HCT116 (cell line): ENCODE data around the gene BPIFB1. TPM values are rescaled to one million over a fixed set of nuclear protein-coding genes. Genes with fewer than 3 reads are reported as not detected.

ENCODE experiments used
- ATAC-seq: fragments of 200-7000 bp; cut with Tn5 transposase; 2 replicates; pipeline ENCODE4 v1.9.1; 2020; ENCODE audit warnings: mild to moderate bottlenecking, moderate library complexity
- BruUV-seq: library from RNA; stranded (reverse); fragments of 400-500 nt; replicated peaks from 2 replicates; lab custom pipeline; 2021; lab: Mats Ljungman, UMichigan
- CTCF ChIA-PET: fragments of 300-600 bp; sonication (Branson Sonifier 250); formaldehyde crosslinking; loops from one replicate; lab custom pipeline; 2021; ENCODE audit warnings: antibody characterized with exemption; lab: Charles Lee
- POLR2A ChIA-PET: fragments of 300-600, 350-600 bp; sonication (Branson Sonifier 250); formaldehyde crosslinking; loops from one replicate; lab custom pipeline; 2021; ENCODE audit warnings: antibody characterized with exemption; lab: Charles Lee
- RAD21 ChIA-PET, 2 experiments: fragments of 300-600 bp; sonication (Branson Sonifier 250); formaldehyde crosslinking; loops; one replicate each; lab custom pipeline; 2023; ENCODE audit warnings: low total read pairs in 2 of 2; ENCODE audit not compliant: uncharacterized antibody in 2 of 2, unreplicated experiment in 2 of 2, low non-redundant PET in 1 of 2; lab: Charles Lee
- DNase-seq: peaks from one replicate; pipeline ENCODE4 v3.0.0-alpha.2; 2010; ENCODE audit warnings: low read depth, low spot score
- H2AFZ ChIP-seq: fragments of 200-600 bp; shearing (Covaris generic), sonication (generic); 2 replicates; pipeline ENCODE4 v1.6.1; 2017; ENCODE audit warnings: low read depth, mixed run types, mixed read lengths, antibody characterized with exemption, low read length; ENCODE audit not compliant: poor library complexity, severe bottlenecking
- H3K27ac ChIP-seq: 2 replicates; pipeline ENCODE4 v1.5.1; 2012; ENCODE audit warnings: low read depth, low read length
- H3K27me3 ChIP-seq: fragments of 200-600 bp; sonication (generic); 2 replicates; pipeline ENCODE4 v1.6.1; 2016; ENCODE audit warnings: mixed run types, low read length, mixed read lengths; ENCODE audit not compliant: insufficient read depth
- H3K36me3 ChIP-seq, 2 experiments: fragments of 200-500 bp in 1 of 2; fragments of 200-600 bp in 1 of 2; sonication (Bioruptor generic) in 1 of 2; sonication (generic) in 1 of 2; 2 replicates each; pipeline versions ENCODE4 v1.5.1 to v1.6.1; 2014 to 2016; ENCODE audit warnings: low read length in 2 of 2, inconsistent platforms in 1 of 2, mixed read lengths in 1 of 2, mixed run types in 1 of 2; ENCODE audit not compliant: insufficient read depth in 2 of 2, control insufficient read depth in 1 of 2
- H3K4me1 ChIP-seq, 2 experiments: fragments of 200-600 bp in 1 of 2; sonication (generic) in 1 of 2; 2 replicates each; pipeline versions ENCODE4 v1.5.1 to v1.6.1; 2012 to 2017; ENCODE audit warnings: low read length in 2 of 2, inconsistent platforms in 1 of 2, mild to moderate bottlenecking in 1 of 2, mixed read lengths in 1 of 2, mixed run types in 1 of 2, moderate library complexity in 1 of 2; ENCODE audit not compliant: insufficient read depth in 2 of 2, control insufficient read depth in 1 of 2
- H3K4me2 ChIP-seq: fragments of 200-600 bp; sonication (generic); 2 replicates; pipeline ENCODE4 v1.6.1; 2017; ENCODE audit warnings: mixed run types, low read length, mixed read lengths
- H3K4me3 ChIP-seq, 2 experiments: fragments of 200-600 bp in 1 of 2; sonication (generic) in 1 of 2; replicated peaks in 1 of 2; 2 replicates each; pipeline ENCODE4 v1.5.1; 2011 to 2016; ENCODE audit warnings: low read length in 2 of 2, control low read depth in 1 of 2, low read depth in 1 of 2, mild to moderate bottlenecking in 1 of 2, mixed read lengths in 1 of 2, mixed run types in 1 of 2
- H3K79me2 ChIP-seq: fragments of 200-600 bp; sonication (generic); 2 replicates; pipeline ENCODE4 v1.6.1; 2017; ENCODE audit warnings: mild to moderate bottlenecking, mixed run types, low read length, moderate library complexity, mixed read lengths; ENCODE audit not compliant: insufficient read depth
- H3K9ac ChIP-seq: fragments of 200-600 bp; sonication (generic); 2 replicates; pipeline ENCODE4 v1.6.1; 2016; ENCODE audit warnings: low read length, mixed read lengths
- H3K9me2 ChIP-seq: fragments of 200-600 bp; sonication (generic), shearing (Covaris generic); 2 replicates; pipeline ENCODE4 v1.6.1; 2017; ENCODE audit warnings: mixed run types, mild to moderate bottlenecking, moderate library complexity; ENCODE audit not compliant: insufficient read depth
- H3K9me3 ChIP-seq, 2 experiments: fragments of 200-500 bp in 1 of 2; fragments of 200-600 bp in 1 of 2; sonication (Bioruptor generic) in 1 of 2; sonication (generic) in 1 of 2; 2 replicates each; pipeline ENCODE4 v1.6.1; 2014 to 2017; ENCODE audit warnings: low read length in 2 of 2, mixed read lengths in 2 of 2, inconsistent platforms in 1 of 2, low read depth in 1 of 2, mild to moderate bottlenecking in 1 of 2, mixed run types in 1 of 2, moderate library complexity in 1 of 2; ENCODE audit not compliant: control insufficient read depth in 1 of 2, insufficient read depth in 1 of 2
- H4K20me1 ChIP-seq: fragments of 200-600 bp; sonication (generic), shearing (Covaris generic); 2 replicates; pipeline ENCODE4 v1.6.1; 2017; ENCODE audit warnings: mixed run types, mild to moderate bottlenecking, moderate library complexity; ENCODE audit not compliant: insufficient read depth
- CBX3 ChIP-seq: IDR thresholded peaks from 2 replicates; pipeline ENCODE4 v1.6.1; 2012; ENCODE audit warnings: low read depth
- EGR1 ChIP-seq: IDR thresholded peaks from 2 replicates; pipeline ENCODE4 v1.6.1; 2012; ENCODE audit warnings: low read depth
- ELF1 ChIP-seq: IDR thresholded peaks from 2 replicates; pipeline ENCODE4 v1.6.1; 2012; ENCODE audit warnings: low read depth, borderline replicate concordance
- EZH2 ChIP-seq: fragments of 200-600 bp; sonication (generic); IDR thresholded peaks from 2 replicates; pipeline ENCODE4 v1.6.1; 2017; ENCODE audit warnings: antibody characterized with exemption, mixed run types
- EZH2phosphoT487 ChIP-seq: fragments of 200-600 bp; IDR thresholded peaks from 2 replicates; pipeline ENCODE4 v1.6.1; 2018; ENCODE audit warnings: antibody characterized with exemption, borderline replicate concordance
- JUND ChIP-seq: IDR thresholded peaks from 2 replicates; pipeline ENCODE4 v1.6.1; 2012
- POLR2A ChIP-seq: IDR thresholded peaks from 2 replicates; pipeline ENCODE4 v1.7.0; 2011; ENCODE audit warnings: borderline replicate concordance; ENCODE audit not compliant: insufficient read depth, insufficient read length; ENCODE audit errors: extremely low read depth
- POLR2AphosphoS5 ChIP-seq: IDR thresholded peaks from 2 replicates; pipeline ENCODE4 v1.6.1; 2011; ENCODE audit warnings: mild to moderate bottlenecking, low read depth, low read length, moderate library complexity
- RAD21 ChIP-seq: IDR thresholded peaks from 2 replicates; pipeline ENCODE4 v1.6.1; 2012; ENCODE audit warnings: low read depth, mild to moderate bottlenecking
- SP1 ChIP-seq: IDR thresholded peaks from 2 replicates; pipeline ENCODE4 v1.6.1; 2012; ENCODE audit warnings: low read depth
- SRF ChIP-seq: IDR thresholded peaks from 2 replicates; pipeline ENCODE4 v1.6.1; 2012; ENCODE audit warnings: low read depth
- TCF7L2 ChIP-seq: IDR thresholded peaks from 2 replicates; pipeline ENCODE4 v1.7.0; 2011; ENCODE audit warnings: borderline replicate concordance, inconsistent platforms; ENCODE audit not compliant: insufficient read depth, insufficient read length; ENCODE audit errors: extremely low read depth
- YY1 ChIP-seq: IDR thresholded peaks from 2 replicates; pipeline ENCODE4 v1.6.1; 2011; ENCODE audit warnings: low read length, low read depth, moderate library complexity, mild to moderate bottlenecking; ENCODE audit not compliant: insufficient replicate concordance; ENCODE audit errors: extremely low read depth
- ZNF274 ChIP-seq: fragments of 200-500 bp; sonication (Bioruptor generic); IDR thresholded peaks from 2 replicates; pipeline ENCODE4 v1.6.1; 2014; ENCODE audit warnings: mild to moderate bottlenecking, low read depth, low read length, inconsistent platforms
- intact Hi-C: fragments of 100-400 bp; cut with micrococcal nuclease; formaldehyde crosslinking; loops from 2 replicates; pipeline ENCODE4 v1.10.0; 2022
- total RNA-seq: library from RNA; stranded (reverse); gene quantifications from one replicate; pipeline ENCODE4 v1.2.1, GENCODE V29; 2021; ENCODE audit not compliant: unreplicated experiment
- TF ChIP-seq, protein P1 (sequence below): IDR thresholded peaks from 2 replicates; pipeline ENCODE4 v1.6.1; 2012
- TF ChIP-seq, protein P2 (sequence below), 3 experiments: fragments of 200-600 bp in 1 of 3; sonication (generic) in 1 of 3; IDR thresholded peaks in 2 of 3; conservative IDR thresholded peaks in 1 of 3; 2 replicates each; pipeline ENCODE4 v1.5.1; 2012 to 2017; ENCODE audit warnings: low read depth in 2 of 3, low read length in 2 of 3, antibody characterized with exemption in 1 of 3, borderline replicate concordance in 1 of 3, control low read depth in 1 of 3, mild to moderate bottlenecking in 1 of 3, mixed read lengths in 1 of 3, mixed run types in 1 of 3, moderate library complexity in 1 of 3; ENCODE audit not compliant: insufficient read depth in 1 of 3
- TF ChIP-seq, protein P3 (sequence below): IDR thresholded peaks from 2 replicates; pipeline ENCODE4 v1.6.1; 2011; ENCODE audit warnings: mild to moderate bottlenecking, low read length, moderate library complexity; ENCODE audit not compliant: insufficient replicate concordance; ENCODE audit errors: extremely low read depth
- TF ChIP-seq, protein P4 (sequence below): IDR thresholded peaks from 2 replicates; pipeline ENCODE4 v1.6.1; 2012; ENCODE audit warnings: low read depth

BPIFB1 gene
- total RNA-seq, 1 experiment from 2014 or later = 0.17 TPM

DNA sequence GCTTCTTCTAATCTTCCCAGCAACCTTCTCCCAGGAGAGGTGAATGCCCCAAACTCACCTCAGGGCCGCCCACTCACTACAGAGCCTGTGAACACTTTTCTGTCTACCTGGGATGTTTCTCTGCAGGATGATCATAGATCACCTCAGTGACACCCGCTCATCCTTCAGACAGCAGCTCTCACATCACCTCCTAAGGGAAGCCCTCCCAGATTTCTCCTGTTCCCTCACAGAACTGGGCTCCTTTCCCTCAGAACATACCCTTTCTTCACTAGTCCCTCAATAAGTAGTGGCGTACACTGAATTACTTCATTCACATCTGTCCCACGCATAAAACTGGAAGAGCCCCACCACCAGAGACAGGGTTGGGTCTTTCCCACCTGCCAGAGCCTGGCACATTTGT, 60.5 kb downstream of the BPIFB1 start:
- DNase-seq (no peak), ATAC-seq (no peak)
- H3K79me2 ChIP-seq = no peaks in the 10 kb centered on the region
- no peaks in the 10 kb centered on the region for H3K9me3 ChIP-seq
- ChIA-PET CTCF (no interaction called here), RAD21 (no interaction called here), POLR2A (no interaction called here)
- H3K27me3 ChIP-seq = no peaks in the 10 kb centered on the region
- intact Hi-C loops = no loop called here
- no peaks in the 10 kb centered on the region for H4K20me1 ChIP-seq
- H2AFZ ChIP-seq = no peak overlapping the region
- no peak overlapping the region for H3K4me3 ChIP-seq
- no peak overlapping the region for H3K27ac ChIP-seq
- TF ChIP-seq SP1 (no peak), ELF1 (no peak), EGR1 (no peak), TCF7L2 (no peak), ZNF274 (no peak), JUND (no peak), RAD21 (no peak), YY1 (no peak), POLR2AphosphoS5 (no peak), SRF (no peak), POLR2A (no peak), EZH2 (no peak), EZH2phosphoT487 (no peak), CBX3 (no peak)
- TF ChIP-seq, protein P1, sequence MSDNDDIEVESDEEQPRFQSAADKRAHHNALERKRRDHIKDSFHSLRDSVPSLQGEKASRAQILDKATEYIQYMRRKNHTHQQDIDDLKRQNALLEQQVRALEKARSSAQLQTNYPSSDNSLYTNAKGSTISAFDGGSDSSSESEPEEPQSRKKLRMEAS = no peak
- TF ChIP-seq, protein P2, sequence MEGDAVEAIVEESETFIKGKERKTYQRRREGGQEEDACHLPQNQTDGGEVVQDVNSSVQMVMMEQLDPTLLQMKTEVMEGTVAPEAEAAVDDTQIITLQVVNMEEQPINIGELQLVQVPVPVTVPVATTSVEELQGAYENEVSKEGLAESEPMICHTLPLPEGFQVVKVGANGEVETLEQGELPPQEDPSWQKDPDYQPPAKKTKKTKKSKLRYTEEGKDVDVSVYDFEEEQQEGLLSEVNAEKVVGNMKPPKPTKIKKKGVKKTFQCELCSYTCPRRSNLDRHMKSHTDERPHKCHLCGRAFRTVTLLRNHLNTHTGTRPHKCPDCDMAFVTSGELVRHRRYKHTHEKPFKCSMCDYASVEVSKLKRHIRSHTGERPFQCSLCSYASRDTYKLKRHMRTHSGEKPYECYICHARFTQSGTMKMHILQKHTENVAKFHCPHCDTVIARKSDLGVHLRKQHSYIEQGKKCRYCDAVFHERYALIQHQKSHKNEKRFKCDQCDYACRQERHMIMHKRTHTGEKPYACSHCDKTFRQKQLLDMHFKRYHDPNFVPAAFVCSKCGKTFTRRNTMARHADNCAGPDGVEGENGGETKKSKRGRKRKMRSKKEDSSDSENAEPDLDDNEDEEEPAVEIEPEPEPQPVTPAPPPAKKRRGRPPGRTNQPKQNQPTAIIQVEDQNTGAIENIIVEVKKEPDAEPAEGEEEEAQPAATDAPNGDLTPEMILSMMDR (IDR thresholded peaks at IDR 0.05 in 2 of 3, conservative IDR thresholded peaks at IDR 0.05 in 1 of 3; ENCODE audit: borderline replicate concordance in 1 of 3, insufficient read depth in 1 of 3, low read depth in 2 of 3, low read length in 2 of 3) = no peak
- TF ChIP-seq, protein P3, sequence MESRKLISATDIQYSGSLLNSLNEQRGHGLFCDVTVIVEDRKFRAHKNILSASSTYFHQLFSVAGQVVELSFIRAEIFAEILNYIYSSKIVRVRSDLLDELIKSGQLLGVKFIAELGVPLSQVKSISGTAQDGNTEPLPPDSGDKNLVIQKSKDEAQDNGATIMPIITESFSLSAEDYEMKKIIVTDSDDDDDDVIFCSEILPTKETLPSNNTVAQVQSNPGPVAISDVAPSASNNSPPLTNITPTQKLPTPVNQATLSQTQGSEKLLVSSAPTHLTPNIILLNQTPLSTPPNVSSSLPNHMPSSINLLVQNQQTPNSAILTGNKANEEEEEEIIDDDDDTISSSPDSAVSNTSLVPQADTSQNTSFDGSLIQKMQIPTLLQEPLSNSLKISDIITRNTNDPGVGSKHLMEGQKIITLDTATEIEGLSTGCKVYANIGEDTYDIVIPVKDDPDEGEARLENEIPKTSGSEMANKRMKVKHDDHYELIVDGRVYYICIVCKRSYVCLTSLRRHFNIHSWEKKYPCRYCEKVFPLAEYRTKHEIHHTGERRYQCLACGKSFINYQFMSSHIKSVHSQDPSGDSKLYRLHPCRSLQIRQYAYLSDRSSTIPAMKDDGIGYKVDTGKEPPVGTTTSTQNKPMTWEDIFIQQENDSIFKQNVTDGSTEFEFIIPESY = no peak
- TF ChIP-seq, protein P4, sequence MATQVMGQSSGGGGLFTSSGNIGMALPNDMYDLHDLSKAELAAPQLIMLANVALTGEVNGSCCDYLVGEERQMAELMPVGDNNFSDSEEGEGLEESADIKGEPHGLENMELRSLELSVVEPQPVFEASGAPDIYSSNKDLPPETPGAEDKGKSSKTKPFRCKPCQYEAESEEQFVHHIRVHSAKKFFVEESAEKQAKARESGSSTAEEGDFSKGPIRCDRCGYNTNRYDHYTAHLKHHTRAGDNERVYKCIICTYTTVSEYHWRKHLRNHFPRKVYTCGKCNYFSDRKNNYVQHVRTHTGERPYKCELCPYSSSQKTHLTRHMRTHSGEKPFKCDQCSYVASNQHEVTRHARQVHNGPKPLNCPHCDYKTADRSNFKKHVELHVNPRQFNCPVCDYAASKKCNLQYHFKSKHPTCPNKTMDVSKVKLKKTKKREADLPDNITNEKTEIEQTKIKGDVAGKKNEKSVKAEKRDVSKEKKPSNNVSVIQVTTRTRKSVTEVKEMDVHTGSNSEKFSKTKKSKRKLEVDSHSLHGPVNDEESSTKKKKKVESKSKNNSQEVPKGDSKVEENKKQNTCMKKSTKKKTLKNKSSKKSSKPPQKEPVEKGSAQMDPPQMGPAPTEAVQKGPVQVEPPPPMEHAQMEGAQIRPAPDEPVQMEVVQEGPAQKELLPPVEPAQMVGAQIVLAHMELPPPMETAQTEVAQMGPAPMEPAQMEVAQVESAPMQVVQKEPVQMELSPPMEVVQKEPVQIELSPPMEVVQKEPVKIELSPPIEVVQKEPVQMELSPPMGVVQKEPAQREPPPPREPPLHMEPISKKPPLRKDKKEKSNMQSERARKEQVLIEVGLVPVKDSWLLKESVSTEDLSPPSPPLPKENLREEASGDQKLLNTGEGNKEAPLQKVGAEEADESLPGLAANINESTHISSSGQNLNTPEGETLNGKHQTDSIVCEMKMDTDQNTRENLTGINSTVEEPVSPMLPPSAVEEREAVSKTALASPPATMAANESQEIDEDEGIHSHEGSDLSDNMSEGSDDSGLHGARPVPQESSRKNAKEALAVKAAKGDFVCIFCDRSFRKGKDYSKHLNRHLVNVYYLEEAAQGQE = no peak
- no peaks in the 10 kb centered on the region for H3K9me2 ChIP-seq
- no TSS peak for BruUV-seq
- H3K9ac ChIP-seq = no peak overlapping the region
- H3K36me3 ChIP-seq = no peaks in the 10 kb centered on the region
- H3K4me2 ChIP-seq = no peak overlapping the region
- H3K4me1 ChIP-seq = no peaks in the 10 kb centered on the region
